Liver (tissue), 3 donors: ENCODE data around the gene TREH.
"Not testable (repeated sequence)": the region's sequence is repeated elsewhere in the genome, so short reads cannot be mapped to it uniquely, and the experiment has no call there.

ENCODE experiments used
- CTCF ChIP-seq: fragments of 150-350 bp; IDR thresholded peaks from 2 replicates; pipeline ENCODE4 v1.5.1; 2017; ENCODE audit warnings: improper control_type of control experiment, low read depth, low read length; ENCODE audit not compliant: missing input control
- RAD21 ChIP-seq, 2 donors: IDR thresholded peaks; 2 replicates each; pipeline ENCODE4 v1.6.1; 2016; ENCODE audit warnings: antibody characterized with exemption in 2 of 2, mild to moderate bottlenecking in 2 of 2
- REST ChIP-seq: IDR thresholded peaks from 2 replicates; pipeline ENCODE4 v1.6.1; 2016; ENCODE audit warnings: antibody characterized with exemption, mild to moderate bottlenecking
- donor health status: healthy.
- donor health status: healthy.

GRCh38 chr11:118717733-118718132 is 38.3 kb upstream of the TREH start:
- TF ChIP-seq CTCF; REST; RAD21 (IDR thresholded peaks at IDR 0.05): not testable (repeated sequence)
